ENCODE results near the gene MLLT1. TPM values are rescaled to one million over a fixed set of nuclear protein-coding genes. Genes with fewer than 3 reads are reported as not detected.
A peak's percentile ranks its signal among the peaks of the same experiment; 100 is the strongest.
"Not testable (repeated sequence)": the region's sequence is repeated elsewhere in the genome, so short reads cannot be mapped to it uniquely, and the experiment has no call there.

The MLLT1 gene
- total RNA-seq, 1 donor: 16.6 TPM

- DNase-seq (ENCODE audit: low read depth): no peak
- H3K4me3 ChIP-seq (ENCODE audit: low read depth, low read length): no peak overlapping the region
- TF ChIP-seq CTCF (IDR thresholded peaks at IDR 0.05; ENCODE audit: insufficient read depth, low read length): no peak
These were observed 9.0 kb upstream of the MLLT1 start for GRCh38 chr19:6288737-6289136.

DNA sequence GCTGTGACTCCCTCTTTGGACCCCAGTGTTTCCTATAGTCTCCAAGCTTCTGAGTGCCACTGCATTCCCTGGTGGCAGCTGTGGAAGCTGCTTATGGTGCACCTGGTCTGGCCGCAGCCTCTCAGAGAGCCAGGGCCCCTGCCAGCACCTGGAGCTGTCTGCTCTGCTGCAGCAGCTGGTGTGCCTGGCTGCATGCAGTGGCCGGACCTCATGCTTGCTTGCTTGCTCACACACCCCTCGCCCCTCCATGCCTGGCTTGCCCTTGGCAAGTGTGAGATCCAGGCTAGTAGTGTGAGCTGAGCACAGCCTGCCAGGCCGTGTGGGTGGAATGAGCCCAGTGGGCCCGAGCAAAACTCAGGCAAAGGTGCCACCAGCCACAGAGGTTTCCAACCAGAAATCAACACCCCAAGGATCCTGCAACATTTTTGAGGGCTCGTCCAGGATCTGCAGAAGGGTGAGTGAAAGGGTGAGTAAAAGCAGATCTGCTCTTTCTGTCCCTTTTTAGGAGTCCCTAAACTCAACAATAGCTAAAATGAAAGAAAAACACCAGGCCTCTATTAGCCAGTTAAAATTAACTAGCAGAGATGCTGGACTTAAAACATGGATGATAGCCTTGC lies 7.6 kb upstream of the MLLT1 start:
- TF ChIP-seq CTCF (IDR thresholded peaks at IDR 0.05; ENCODE audit: insufficient read depth, low read length): no peak
- H3K4me3 ChIP-seq (ENCODE audit: low read depth, low read length): no peak overlapping the region
- DNase-seq (ENCODE audit: low read depth): no peak

- no peak overlapping the region for H3K4me3 ChIP-seq (ENCODE audit: low read depth, low read length)
- no peak for DNase-seq (ENCODE audit: low read depth)
- no peak for TF ChIP-seq CTCF (IDR thresholded peaks at IDR 0.05; ENCODE audit: insufficient read depth, low read length)
These were observed 6.9 kb upstream of the MLLT1 start for GRCh38 chr19:6286676-6287075.

DNA sequence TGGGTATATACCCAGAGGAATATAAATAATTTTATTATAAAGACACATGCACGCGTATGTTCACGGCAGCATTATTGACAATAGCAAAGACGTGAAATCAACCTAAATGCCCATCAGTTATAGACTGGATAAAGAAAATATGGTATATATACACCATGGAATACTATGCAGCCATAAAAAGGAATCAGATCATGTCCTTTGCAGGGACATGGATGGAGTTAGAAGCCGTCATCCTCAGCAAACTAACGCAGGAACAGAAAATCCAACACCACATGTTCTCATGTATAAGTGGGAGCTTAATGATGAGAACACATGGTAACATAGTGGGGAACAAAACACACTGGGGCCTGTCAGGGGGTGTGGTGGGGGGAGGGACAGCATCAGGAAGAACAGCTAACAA lies 2.6 kb upstream of the MLLT1 start:
- DNase-seq (ENCODE audit: low read depth); H3K4me3 ChIP-seq (ENCODE audit: low read depth, low read length): not testable (repeated sequence)

DNA sequence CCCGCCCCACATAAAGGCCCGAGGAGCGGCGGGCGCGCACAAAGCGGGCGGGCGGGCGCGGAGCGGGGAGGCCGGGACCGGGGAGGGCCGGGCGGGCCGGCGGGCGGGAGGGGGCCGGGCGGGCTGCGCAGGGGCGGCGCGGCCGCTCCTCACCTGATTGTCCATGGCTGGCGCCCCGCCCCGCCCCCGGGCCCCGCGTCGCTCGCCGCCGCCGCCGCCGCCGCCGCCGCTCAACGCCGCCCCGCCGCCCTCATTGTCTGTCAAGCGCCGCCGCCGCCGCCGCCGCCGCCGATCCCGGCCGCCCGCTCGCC lies 200 bp downstream of the MLLT1 start:
- no peak for DNase-seq (ENCODE audit: low read depth)
- no peak for TF ChIP-seq CTCF (IDR thresholded peaks at IDR 0.05; ENCODE audit: insufficient read depth, low read length)
- H3K4me3 ChIP-seq (ENCODE audit: low read depth, low read length): peak overlapping the region; percentile 87

DNA sequence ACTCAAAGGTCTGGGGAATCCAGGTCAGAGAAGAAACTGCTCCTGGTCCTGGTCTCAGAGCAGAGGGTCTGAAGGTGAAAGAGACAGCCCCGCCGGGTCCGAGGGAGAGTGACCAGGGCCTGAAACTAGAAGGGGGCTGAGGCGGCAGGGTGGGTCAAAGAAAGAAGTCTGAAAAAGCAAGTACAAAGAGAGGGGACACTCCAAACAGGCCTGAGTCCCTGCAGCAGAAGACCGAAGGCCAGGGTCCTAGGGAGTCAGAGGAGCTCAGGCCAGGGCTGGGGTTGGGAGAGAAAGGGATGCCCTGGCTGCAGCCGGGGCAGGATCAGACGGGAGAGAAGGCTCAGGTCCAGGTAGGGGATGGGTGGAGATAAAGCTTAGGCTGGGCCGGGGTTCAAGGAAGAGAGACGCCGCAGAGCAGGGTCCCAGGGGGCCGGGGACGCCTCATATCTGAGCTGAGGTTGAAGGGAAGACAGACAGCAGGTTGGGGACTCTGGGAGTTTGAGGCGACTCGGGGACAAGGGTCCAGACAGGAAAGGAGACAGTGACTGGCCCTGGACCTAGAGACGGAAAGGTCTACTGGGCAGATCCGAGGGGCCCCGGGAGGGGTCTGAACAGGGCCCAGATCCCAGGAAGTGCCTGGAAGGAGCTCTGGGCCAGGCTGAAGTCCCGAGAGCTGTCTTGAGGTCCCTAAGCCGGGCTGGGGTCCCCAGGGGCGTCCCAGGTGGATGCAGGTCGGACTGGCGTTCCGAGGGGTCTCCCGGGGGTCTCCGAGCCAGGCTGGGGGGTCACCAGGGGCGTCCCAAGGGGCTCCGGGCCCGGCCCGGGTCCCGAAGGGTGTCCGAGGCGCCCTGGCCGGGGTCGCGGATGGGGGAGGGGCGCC lies 795 bp downstream of the MLLT1 start:
- H3K4me3 ChIP-seq (ENCODE audit: low read depth, low read length): peak overlapping the region; percentile 87
- no peak for DNase-seq (ENCODE audit: low read depth)
- no peak for TF ChIP-seq CTCF (IDR thresholded peaks at IDR 0.05; ENCODE audit: insufficient read depth, low read length)

DNA sequence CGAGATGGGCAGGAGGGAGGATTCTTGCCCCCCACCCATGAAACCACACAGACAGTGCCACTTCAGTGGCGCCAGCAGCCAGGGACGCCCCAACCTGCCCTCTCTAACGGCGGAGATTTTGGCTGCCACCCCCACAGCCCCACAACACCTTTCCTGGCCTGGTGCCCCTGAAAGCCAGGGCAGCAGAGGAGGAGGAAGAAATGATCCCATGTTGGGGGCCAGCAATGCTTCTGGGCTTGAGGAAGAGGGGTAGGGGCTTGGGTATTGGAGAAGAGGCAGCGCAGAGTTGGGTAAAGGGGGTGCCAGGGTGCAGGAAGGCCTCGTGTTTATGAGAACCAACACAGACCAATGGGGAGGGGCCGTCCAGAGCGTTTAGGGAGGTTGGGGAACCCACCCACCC lies 1.7 kb downstream of the MLLT1 start:
- peak overlapping the region; percentile 87 for H3K4me3 ChIP-seq (ENCODE audit: low read depth, low read length)
- DNase-seq (ENCODE audit: low read depth): no peak
- no peak for TF ChIP-seq CTCF (IDR thresholded peaks at IDR 0.05; ENCODE audit: insufficient read depth, low read length)
